IMR-90 (cell line): ENCODE data around the gene LTO1. TPM values are rescaled to one million over a fixed set of nuclear protein-coding genes. Genes with fewer than 3 reads are reported as not detected.

Experiments
- ATAC-seq: fragments of 200-7000 bp; cut with Tn5 transposase; 2 replicates; pipeline ENCODE4 v1.9.1; 2020; ENCODE audit warnings: low read depth, mild to moderate bottlenecking, moderate library complexity
- BruUV-seq: library from RNA; stranded (reverse); fragments of 400-500 nt; replicated peaks from 2 replicates; lab custom pipeline; 2021; lab: Mats Ljungman, UMichigan
- CTCF ChIA-PET: fragments of 300-600 bp; formaldehyde crosslinking; extraction: SDS; loops from one replicate; lab custom pipeline; 2021; ENCODE audit warnings: antibody characterized with exemption; lab: Yijun Ruan, JAX
- POLR2A ChIA-PET: fragments of 300-600 bp; sonication (Branson Sonifier 250); formaldehyde crosslinking; loops from one replicate; lab custom pipeline; 2022; ENCODE audit warnings: antibody characterized with exemption; ENCODE audit not compliant: unreplicated experiment; lab: Charles Lee
- DNase-seq: peaks from one replicate; pipeline ENCODE4 v3.0.0; 2013
- H2AFZ ChIP-seq: replicated peaks from 2 replicates; pipeline ENCODE3; 2013; ENCODE audit warnings: low read length, mild to moderate bottlenecking; ENCODE audit not compliant: poor library complexity
- H2AK5ac ChIP-seq: 2 replicates; pipeline ENCODE4 v1.6.1; 2013; ENCODE audit warnings: low read depth, low read length, inconsistent platforms
- H2AK9ac ChIP-seq: replicated peaks from 2 replicates; pipeline ENCODE3; 2013; ENCODE audit warnings: mild to moderate bottlenecking, low read depth, low read length, moderate library complexity; ENCODE audit not compliant: poor library complexity
- H2BK120ac ChIP-seq: 2 replicates; pipeline ENCODE4 v1.6.1; 2013; ENCODE audit warnings: low read depth, low read length, inconsistent platforms
- H2BK15ac ChIP-seq: 3 replicates; pipeline ENCODE4 v1.6.1; 2013; ENCODE audit warnings: low read depth, low read length, inconsistent platforms
- H2BK20ac ChIP-seq: 2 replicates; pipeline ENCODE4 v1.6.1; 2013; ENCODE audit warnings: low read depth, mild to moderate bottlenecking, inconsistent platforms, low read length, moderate library complexity
- H2BK5ac ChIP-seq: 2 replicates; pipeline ENCODE4 v1.6.1; 2013; ENCODE audit warnings: mild to moderate bottlenecking, low read depth, low read length, inconsistent platforms; ENCODE audit not compliant: poor library complexity, severe bottlenecking
- H3K14ac ChIP-seq: replicated peaks from 2 replicates; pipeline ENCODE4 v1.6.1; 2013; ENCODE audit warnings: low read depth, low read length, inconsistent platforms
- H3K18ac ChIP-seq: 2 replicates; pipeline ENCODE4 v1.6.1; 2013; ENCODE audit warnings: low read depth, low read length, control low read depth
- H3K23ac ChIP-seq: 2 replicates; pipeline ENCODE4 v1.6.1; 2013; ENCODE audit warnings: low read depth, low read length, inconsistent platforms
- H3K27ac ChIP-seq: 2 replicates; pipeline ENCODE4 v1.5.1; 2013; ENCODE audit warnings: mild to moderate bottlenecking, control low read depth, low read length; ENCODE audit not compliant: insufficient read depth
- H3K27me3 ChIP-seq: 2 replicates; pipeline ENCODE4 v1.6.1; 2013; ENCODE audit warnings: low read length; ENCODE audit not compliant: control insufficient read depth, insufficient read depth
- H3K36me3 ChIP-seq: 2 replicates; pipeline ENCODE4 v1.6.1; 2013; ENCODE audit warnings: low read length, mixed read lengths; ENCODE audit not compliant: control insufficient read depth, insufficient read depth
- H3K4ac ChIP-seq: 2 replicates; pipeline ENCODE4 v1.6.1; 2013; ENCODE audit warnings: low read depth, low read length, inconsistent platforms
- H3K4me1 ChIP-seq: 2 replicates; pipeline ENCODE4 v1.6.1; 2013; ENCODE audit warnings: low read length, mixed read lengths; ENCODE audit not compliant: control insufficient read depth, insufficient read depth
- H3K4me2 ChIP-seq: 2 replicates; pipeline ENCODE4 v1.6.1; 2013; ENCODE audit warnings: low read depth, mild to moderate bottlenecking, control low read depth, low read length, moderate library complexity
- H3K4me3 ChIP-seq: 2 replicates; pipeline ENCODE4 v1.5.1; 2013; ENCODE audit warnings: low read depth, mild to moderate bottlenecking, control low read depth, low read length, moderate library complexity; ENCODE audit not compliant: insufficient read depth
- H3K56ac ChIP-seq: 2 replicates; pipeline ENCODE4 v1.6.1; 2013; ENCODE audit warnings: low read length, inconsistent platforms; ENCODE audit not compliant: insufficient read depth; ENCODE audit errors: extremely low read depth
- H3K79me1 ChIP-seq, 2 experiments: 2 replicates each; pipeline ENCODE4 v1.6.1; 2013; ENCODE audit warnings: low read length in 2 of 2, inconsistent platforms in 1 of 2, low read depth in 1 of 2
- H3K9ac ChIP-seq: 2 replicates; pipeline ENCODE4 v1.6.1; 2013; ENCODE audit warnings: low read depth, low read length, control low read depth
- H3K9me1 ChIP-seq: 2 replicates; pipeline ENCODE4 v1.6.1; 2013; ENCODE audit warnings: low read length, inconsistent platforms; ENCODE audit not compliant: insufficient read depth
- H3K9me3 ChIP-seq: 2 replicates; pipeline ENCODE4 v1.6.1; 2013; ENCODE audit warnings: low read length; ENCODE audit not compliant: control insufficient read depth, insufficient read depth
- H4K20me1 ChIP-seq: 2 replicates; pipeline ENCODE4 v1.6.1; 2013; ENCODE audit warnings: low read length, inconsistent platforms; ENCODE audit not compliant: insufficient read depth
- H4K5ac ChIP-seq: 2 replicates; pipeline ENCODE4 v1.6.1; 2013; ENCODE audit warnings: mild to moderate bottlenecking, low read depth, low read length, control low read depth
- H4K8ac ChIP-seq, 2 experiments: 2 replicates each; pipeline ENCODE4 v1.6.1; 2013; ENCODE audit warnings: low read depth in 2 of 2, low read length in 2 of 2, control low read depth in 1 of 2, inconsistent platforms in 1 of 2
- H4K91ac ChIP-seq: 2 replicates; pipeline ENCODE4 v1.6.1; 2013; ENCODE audit warnings: low read depth, low read length, inconsistent platforms; ENCODE audit not compliant: insufficient read depth
- BHLHE40 ChIP-seq: fragments of 150-350 bp; IDR thresholded peaks from 2 replicates; pipeline ENCODE4 v1.6.1; 2016; ENCODE audit warnings: mild to moderate bottlenecking, low read depth, low read length
- CEBPB ChIP-seq: IDR thresholded peaks from 2 replicates; pipeline ENCODE4 v1.6.1; 2012; ENCODE audit warnings: low read depth, low read length, improper control_type of control experiment
- FOS ChIP-seq: fragments of 150-350 bp; IDR thresholded peaks from 2 replicates; pipeline ENCODE4 v1.6.1; 2016; ENCODE audit warnings: low read depth, low read length
- MAFK ChIP-seq: IDR thresholded peaks from 2 replicates; pipeline ENCODE4 v1.6.1; 2012; ENCODE audit warnings: low read depth, low read length, improper control_type of control experiment
- MAZ ChIP-seq: IDR thresholded peaks from 2 replicates; pipeline ENCODE4 v1.6.1; 2012; ENCODE audit warnings: low read depth, mild to moderate bottlenecking, low read length, improper control_type of control experiment, moderate library complexity, borderline replicate concordance
- POLR2A ChIP-seq: IDR thresholded peaks from 2 replicates; pipeline ENCODE4 v1.6.1; 2012; ENCODE audit warnings: mild to moderate bottlenecking, low read depth, low read length
- RAD21 ChIP-seq: IDR thresholded peaks from 2 replicates; pipeline ENCODE4 v1.6.1; 2012; ENCODE audit warnings: low read length, improper control_type of control experiment
- RCOR1 ChIP-seq: IDR thresholded peaks from 2 replicates; pipeline ENCODE4 v1.6.1; 2012; ENCODE audit warnings: mild to moderate bottlenecking, low read length, improper control_type of control experiment; ENCODE audit not compliant: insufficient replicate concordance
- RFX5 ChIP-seq: IDR thresholded peaks from 2 replicates; pipeline ENCODE4 v1.8.0; 2012; ENCODE audit warnings: low read depth, mild to moderate bottlenecking, low read length, moderate library complexity
- SMC3 ChIP-seq: fragments of 150-350 bp; IDR thresholded peaks from 2 replicates; pipeline ENCODE4 v1.6.1; 2016; ENCODE audit warnings: low read depth, mild to moderate bottlenecking, antibody characterized with exemption, low read length, moderate library complexity
- WGBS, 2 experiments: methylation state at CpG; one replicate each; pipeline versions ENCODE4 v1.1.5 to v1.1.7; 2013; ENCODE audit warnings: missing lambda C conversion rate in 2 of 2; ENCODE audit not compliant: insufficient read length in 1 of 2; ENCODE audit errors: extremely low coverage in 2 of 2; 5-methylcytosine and 5-hydroxymethylcytosine counted together
- dilution Hi-C: fragments of 300-500 bp; cut with HindIII; formaldehyde crosslinking; loops from one replicate; pipeline ENCODE4 v1.14.3; 2018; ENCODE audit warnings: low sequenced_read_pairs; ENCODE audit not compliant: unreplicated experiment
- in situ Hi-C: fragments of 300-500 bp; cut with MboI; formaldehyde crosslinking; loops from 3 replicates; pipeline ENCODE4 v1.14.3; 2019; ENCODE audit warnings: low sequenced_read_pairs, inconsistent platforms, mixed read lengths
- intact Hi-C: fragments of 100-400 bp; cut with micrococcal nuclease; formaldehyde crosslinking; loops from 2 replicates; pipeline ENCODE4 v1.10.0; 2022
- polyA plus RNA-seq, 3 experiments: library from polyadenylated mRNA; depleted of rRNA; stranded (reverse); fragments of >200 nt; gene quantifications; 2 replicates each; pipeline ENCODE4 v1.2.3, GENCODE V29; 2012; ENCODE audit warnings: low replicate concordance in 1 of 3
- total RNA-seq: library from RNA; depleted of rRNA; stranded (reverse); fragments of >200 nt; gene quantifications from 2 replicates; pipeline ENCODE4 v1.2.3, GENCODE V29; 2012
- TF ChIP-seq, protein P1 (sequence below): fragments of 150-350 bp; IDR thresholded peaks from 2 replicates; pipeline ENCODE4 v1.6.1; 2016; ENCODE audit warnings: low read depth, mild to moderate bottlenecking, low read length, moderate library complexity, borderline replicate concordance
- TF ChIP-seq, protein P2 (sequence below): fragments of 150-350 bp; IDR thresholded peaks from 2 replicates; pipeline ENCODE4 v1.6.1; 2017; ENCODE audit warnings: mild to moderate bottlenecking, antibody characterized with exemption, low read length, low read depth
- TF ChIP-seq, protein P3 (sequence below): conservative IDR thresholded peaks from 2 replicates; pipeline ENCODE4 v1.5.1; 2012; ENCODE audit warnings: mild to moderate bottlenecking, low read depth, low read length, improper control_type of control experiment

LTO1 gene
- total and polyA plus RNA-seq, 2 of the 4 experiments (the other 2 are of a cell fraction), result 8.2 to 23.5 TPM

DNA sequence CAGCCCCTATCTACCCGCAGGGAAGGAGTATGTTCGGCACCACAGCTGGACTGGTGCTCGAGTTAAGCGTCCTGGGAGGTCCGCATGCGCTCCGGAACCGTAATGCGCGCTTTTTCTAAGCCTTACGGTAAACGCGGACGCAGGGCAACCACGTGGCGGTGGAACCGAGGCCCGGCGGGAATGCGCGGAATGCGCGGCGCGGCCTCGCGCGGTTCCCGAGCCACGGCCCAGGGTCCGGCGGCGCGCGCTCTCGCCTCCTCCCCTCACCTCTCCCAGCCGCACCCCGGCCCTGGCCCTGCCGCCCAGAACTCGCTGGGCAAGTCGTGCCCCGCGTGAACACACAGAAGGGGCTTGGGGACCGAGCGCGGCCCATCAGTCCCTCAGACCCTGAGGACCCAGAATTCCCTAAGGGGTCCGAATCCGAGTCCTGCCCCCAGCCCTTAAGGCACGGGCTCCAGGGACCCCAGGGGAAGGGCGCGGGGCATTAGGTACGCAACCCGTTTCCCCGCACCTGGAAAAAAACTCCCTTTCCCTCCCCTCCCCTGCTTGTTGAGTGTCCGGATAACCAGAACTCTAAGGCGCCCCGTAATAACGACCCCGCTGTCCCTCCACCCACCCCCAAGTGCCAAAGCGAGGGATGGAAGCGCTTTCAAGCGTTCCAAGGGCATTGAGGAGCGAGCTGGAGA is 38.5 kb downstream of the LTO1 start:
- Histone ChIP-seq H4K20me1 (peaks cover 7% of the 10 kb centered on the region), H3K14ac (peak overlapping the region; percentile 98), H4K5ac (peak overlapping the region; percentile 66), H2BK20ac (peak overlapping the region; percentile 88), H3K79me1 (peaks cover 0 to 31% of the 10 kb centered on the region in 2 experiments; a peak in 2 of 4 replicates), H3K56ac (peak overlapping the region; percentile 92), H3K4ac (peak overlapping the region; percentile 97), H3K4me3 (peak overlapping the region; percentile 1; the same call in 1 of the 2 replicates), H3K9ac (peak overlapping the region; percentile 48), H3K9me1 (peaks cover 9% of the 10 kb centered on the region), H3K9me3 (no peaks in the 10 kb centered on the region), H4K8ac (peak overlapping the region; percentile 84 to 98), H2BK15ac (peak overlapping the region; percentile 95; the same call in 2 of the 3 replicates), H3K27ac (peak overlapping the region; percentile 60), H2AFZ (peak overlapping the region; percentile 97), H2AK9ac (peak overlapping the region; percentile 94), H3K4me2 (peak overlapping the region; percentile 47), H3K23ac (peak overlapping the region; percentile 77; the same call in 1 of the 2 replicates), H4K91ac (peak overlapping the region; percentile 94), H3K18ac (peak overlapping the region; percentile 58; the same call in 1 of the 2 replicates), H3K4me1 (peaks cover 5% of the 10 kb centered on the region), H3K36me3 (no peaks in the 10 kb centered on the region), H2BK120ac (peak overlapping the region; percentile 98), H2BK5ac (peak overlapping the region; percentile 75), H3K27me3 (no peaks in the 10 kb centered on the region), H2AK5ac (peak overlapping the region; percentile 90)
- BruUV-seq, result no TSS peak
- POLR2A ChIA-PET, result interaction anchor here (0.5 kb wide), 1 partner anchor 339 kb away, joined by 3 read pairs; no protein-coding TSS in a partner anchor
- ATAC-seq, result peak; percentile 48
- peak; percentile 90 for DNase-seq
- 7% methylated on average over 32 of the region's 63 CpGs; no CpG with 5 or more reads in 1 of the 2 experiments for WGBS, 2 experiments
- CTCF ChIA-PET, result no interaction called here
- in situ Hi-C loops, result loop anchor here (10.0 kb wide), 1 partner anchor 192 kb away; no protein-coding TSS in a partner anchor
- intact Hi-C loops, result no loop called here
- dilution Hi-C loops, result no loop called here
- TF ChIP-seq FOS (no peak), MAFK (peak; percentile 60; the same call in 1 of the 2 replicates), RFX5 (0 out of 2 replicates have a peak, but pooled peaks have one; percentile 35), POLR2A (no peak), MAZ (peak; percentile 39; the same call in 1 of the 2 replicates), RAD21 (peak; percentile 28), BHLHE40 (no peak), RCOR1 (peak; percentile 67), CEBPB (no peak), SMC3 (peak; percentile 23; the same call in 1 of the 2 replicates)
- TF ChIP-seq, protein P1, sequence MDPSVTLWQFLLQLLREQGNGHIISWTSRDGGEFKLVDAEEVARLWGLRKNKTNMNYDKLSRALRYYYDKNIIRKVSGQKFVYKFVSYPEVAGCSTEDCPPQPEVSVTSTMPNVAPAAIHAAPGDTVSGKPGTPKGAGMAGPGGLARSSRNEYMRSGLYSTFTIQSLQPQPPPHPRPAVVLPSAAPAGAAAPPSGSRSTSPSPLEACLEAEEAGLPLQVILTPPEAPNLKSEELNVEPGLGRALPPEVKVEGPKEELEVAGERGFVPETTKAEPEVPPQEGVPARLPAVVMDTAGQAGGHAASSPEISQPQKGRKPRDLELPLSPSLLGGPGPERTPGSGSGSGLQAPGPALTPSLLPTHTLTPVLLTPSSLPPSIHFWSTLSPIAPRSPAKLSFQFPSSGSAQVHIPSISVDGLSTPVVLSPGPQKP, result no peak
- TF ChIP-seq, protein P2, sequence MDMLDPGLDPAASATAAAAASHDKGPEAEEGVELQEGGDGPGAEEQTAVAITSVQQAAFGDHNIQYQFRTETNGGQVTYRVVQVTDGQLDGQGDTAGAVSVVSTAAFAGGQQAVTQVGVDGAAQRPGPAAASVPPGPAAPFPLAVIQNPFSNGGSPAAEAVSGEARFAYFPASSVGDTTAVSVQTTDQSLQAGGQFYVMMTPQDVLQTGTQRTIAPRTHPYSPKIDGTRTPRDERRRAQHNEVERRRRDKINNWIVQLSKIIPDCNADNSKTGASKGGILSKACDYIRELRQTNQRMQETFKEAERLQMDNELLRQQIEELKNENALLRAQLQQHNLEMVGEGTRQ, result peak; percentile 89
- TF ChIP-seq, protein P3, sequence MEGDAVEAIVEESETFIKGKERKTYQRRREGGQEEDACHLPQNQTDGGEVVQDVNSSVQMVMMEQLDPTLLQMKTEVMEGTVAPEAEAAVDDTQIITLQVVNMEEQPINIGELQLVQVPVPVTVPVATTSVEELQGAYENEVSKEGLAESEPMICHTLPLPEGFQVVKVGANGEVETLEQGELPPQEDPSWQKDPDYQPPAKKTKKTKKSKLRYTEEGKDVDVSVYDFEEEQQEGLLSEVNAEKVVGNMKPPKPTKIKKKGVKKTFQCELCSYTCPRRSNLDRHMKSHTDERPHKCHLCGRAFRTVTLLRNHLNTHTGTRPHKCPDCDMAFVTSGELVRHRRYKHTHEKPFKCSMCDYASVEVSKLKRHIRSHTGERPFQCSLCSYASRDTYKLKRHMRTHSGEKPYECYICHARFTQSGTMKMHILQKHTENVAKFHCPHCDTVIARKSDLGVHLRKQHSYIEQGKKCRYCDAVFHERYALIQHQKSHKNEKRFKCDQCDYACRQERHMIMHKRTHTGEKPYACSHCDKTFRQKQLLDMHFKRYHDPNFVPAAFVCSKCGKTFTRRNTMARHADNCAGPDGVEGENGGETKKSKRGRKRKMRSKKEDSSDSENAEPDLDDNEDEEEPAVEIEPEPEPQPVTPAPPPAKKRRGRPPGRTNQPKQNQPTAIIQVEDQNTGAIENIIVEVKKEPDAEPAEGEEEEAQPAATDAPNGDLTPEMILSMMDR, result no peak
